Measurements from ENCODE around the gene ADM2. TPM values are rescaled to one million over a fixed set of nuclear protein-coding genes. Genes with fewer than 3 reads are reported as not detected.
A peak's percentile ranks its signal among the peaks of the same experiment; 100 is the strongest.

The ADM2 gene
- total and polyA plus RNA-seq, 2 of the 13 experiments (the other 11 are each of a cell fraction or from before 2014, with no cell fraction given): 1.2 to 3.0 TPM

GRCh38 chr22:50525104-50525857 lies 43.9 kb downstream of the ADM2 start, which contains the start of gene SCO2 (continued):
- TF ChIP-seq SKIL (CRISPR knock-in tag; IDR thresholded peaks at IDR 0.05; ENCODE audit: borderline replicate concordance) (no peak), U2AF2 (IDR thresholded peaks at IDR 0.05; ENCODE audit: low read depth, low read length) (no peak), ZNF44 (CRISPR knock-in tag; IDR thresholded peaks at IDR 0.05) (peak; percentile 90), E2F5 (CRISPR knock-in tag; conservative IDR thresholded peaks at IDR 0.05) (peak; percentile 44; the same call in 1 of the 2 replicates), ZNF180 (CRISPR knock-in tag; IDR thresholded peaks at IDR 0.05; ENCODE audit: borderline replicate concordance, low read depth) (no peak; the same call in 1 of the 2 replicates), HOXA3 (CRISPR knock-in tag; IDR thresholded peaks at IDR 0.05) (peak; percentile 72; the same call in 1 of the 2 replicates), HOMEZ (CRISPR knock-in tag; IDR thresholded peaks at IDR 0.05; ENCODE audit: low read depth) (peak; percentile 38; the same call in 1 of the 2 replicates), MZF1 (CRISPR knock-in tag; IDR thresholded peaks at IDR 0.05; ENCODE audit: borderline replicate concordance) (no peak), ZFP41 (CRISPR knock-in tag; IDR thresholded peaks at IDR 0.05; ENCODE audit: borderline replicate concordance) (no peak), ZNF512 (CRISPR knock-in tag; IDR thresholded peaks at IDR 0.05) (0 out of 2 replicates have a peak, but pooled peaks have one; percentile 40), NR0B2 (CRISPR knock-in tag; IDR thresholded peaks at IDR 0.05) (peak; percentile 37; the same call in 1 of the 2 replicates), ZNF543 (CRISPR knock-in tag; IDR thresholded peaks at IDR 0.05) (peak; percentile 77), POLR2G (IDR thresholded peaks at IDR 0.05; ENCODE audit: low read depth, low read length) (peak; percentile 85), PHF8 (CRISPR knock-in tag; IDR thresholded peaks at IDR 0.05) (peak; percentile 90), FOXC1 (CRISPR knock-in tag; IDR thresholded peaks at IDR 0.05; ENCODE audit: borderline replicate concordance) (peak; percentile 47; the same call in 1 of the 2 replicates), ZNF552 (CRISPR knock-in tag; IDR thresholded peaks at IDR 0.05; ENCODE audit: borderline replicate concordance) (peak; percentile 92), KAT8 (CRISPR knock-in tag; IDR thresholded peaks at IDR 0.05) (peak; percentile 85), ZNF776 (CRISPR knock-in tag; IDR thresholded peaks at IDR 0.05) (peak; percentile 87; the same call in 1 of the 2 replicates), ZNF709 (CRISPR knock-in tag; IDR thresholded peaks at IDR 0.05) (peak; percentile 33; the same call in 1 of the 2 replicates), ZBTB34 (CRISPR knock-in tag; IDR thresholded peaks at IDR 0.05) (no peak), GPN1 (CRISPR knock-in tag; IDR thresholded peaks at IDR 0.05; ENCODE audit: borderline replicate concordance) (no peak)

All from HepG2 (cell line).